OCI-M1 (cell line): ENCODE data around the gene SLC28A3.

Experiments used
- DNase-seq: peaks from one replicate; lab custom pipeline; 2025; lab: John Stamatoyannopoulos, UW

The SLC28A3 gene

DNA sequence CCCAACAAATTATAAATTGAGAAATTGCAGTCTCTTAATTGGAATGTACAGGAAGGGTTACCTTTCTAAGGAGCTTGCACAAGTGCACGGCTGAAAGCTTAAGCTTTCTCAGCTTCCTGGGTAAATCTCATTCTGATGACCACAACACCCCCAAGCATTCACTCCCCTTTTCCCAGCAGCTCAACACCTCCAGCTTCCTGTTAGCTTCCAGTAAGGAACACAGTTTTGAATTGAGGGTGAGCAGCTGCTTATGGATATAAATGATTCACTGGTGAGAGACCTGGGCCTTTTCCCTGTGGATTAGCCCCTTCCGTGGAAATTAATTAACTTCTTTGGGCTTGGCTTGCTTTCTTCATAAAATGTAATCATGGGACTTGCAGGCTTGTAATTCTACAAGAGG lies 101.2 kb downstream of the SLC28A3 start:
- no peak for DNase-seq

DNA sequence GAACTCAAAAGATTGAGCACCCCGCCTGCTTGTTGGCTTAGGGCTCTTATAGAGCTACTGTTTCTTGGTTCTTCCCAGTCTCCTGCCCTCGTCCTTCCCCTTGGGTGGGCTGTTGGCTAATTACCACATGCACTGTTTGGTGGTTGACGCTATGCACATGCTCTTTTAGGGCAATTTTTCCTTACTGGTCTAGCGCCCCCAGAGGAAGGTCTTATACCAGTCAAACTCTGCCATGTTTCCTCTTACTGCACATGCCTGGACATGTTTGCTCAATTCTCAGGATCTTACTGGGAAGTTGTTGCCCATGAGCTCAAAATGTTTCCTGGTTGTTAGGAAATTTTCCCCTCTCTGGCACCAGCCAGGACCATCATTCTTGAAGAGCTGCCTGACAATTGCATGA lies 101.9 kb downstream of the SLC28A3 start:
- DNase-seq, result peak; percentile 50

DNA sequence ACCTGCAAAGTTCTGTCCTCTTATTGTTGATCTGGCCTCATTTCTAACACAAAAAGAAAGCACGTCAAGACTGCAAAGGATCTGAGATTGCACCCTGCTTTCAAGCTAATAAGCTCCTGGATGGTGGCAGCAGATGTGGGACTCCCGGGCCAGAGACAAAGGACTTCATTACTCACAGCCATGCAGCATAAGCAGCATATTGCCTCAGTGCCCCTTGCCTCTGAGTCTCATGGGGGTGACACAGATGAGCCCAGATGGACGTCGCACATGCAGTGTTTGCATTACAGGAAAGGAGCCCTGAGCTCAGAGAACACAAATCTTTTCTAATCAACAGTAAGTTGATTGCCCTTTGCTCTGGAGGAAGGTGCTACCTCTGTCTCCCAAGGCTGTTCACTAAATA lies 105.0 kb downstream of the SLC28A3 start:
- DNase-seq, result no peak

DNA sequence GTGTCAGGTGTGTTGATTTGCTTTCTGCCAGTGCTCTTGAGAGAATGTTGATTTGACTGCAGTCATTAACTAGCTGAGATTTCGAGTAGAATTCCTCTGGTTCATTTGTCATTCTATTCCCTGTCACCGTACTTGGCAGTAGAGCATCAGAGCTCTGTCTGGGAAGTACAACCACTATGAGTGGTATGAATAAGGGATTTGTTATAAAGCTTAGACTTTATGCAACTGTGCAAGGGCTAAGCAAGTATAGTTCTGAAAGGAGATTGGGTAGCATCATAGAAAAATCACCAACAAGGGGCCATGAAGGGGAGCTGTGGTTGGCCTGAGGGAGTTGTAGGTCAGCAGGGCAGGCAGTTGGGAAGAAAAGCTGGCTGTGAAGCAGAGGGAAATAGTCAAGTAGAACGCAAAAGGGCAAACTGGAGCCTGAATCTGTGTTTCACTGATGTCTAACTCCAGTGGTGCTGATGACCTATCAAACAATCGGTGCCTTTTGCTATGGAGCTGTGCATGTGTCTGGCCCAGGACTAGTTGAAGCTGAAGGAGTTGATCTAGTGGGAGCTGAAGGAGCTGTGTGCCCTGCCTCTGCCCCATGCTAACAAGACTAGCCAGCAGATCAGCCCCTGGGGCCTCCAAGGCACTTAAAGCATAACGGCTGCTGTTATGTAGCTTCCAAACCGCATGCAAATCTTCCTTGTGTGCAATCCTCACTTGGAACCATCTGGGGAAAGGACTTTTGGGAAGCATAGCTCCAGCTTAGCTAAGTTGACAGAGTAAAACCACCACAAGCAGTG lies 110.0 kb downstream of the SLC28A3 start:
- no peak for DNase-seq

DNA sequence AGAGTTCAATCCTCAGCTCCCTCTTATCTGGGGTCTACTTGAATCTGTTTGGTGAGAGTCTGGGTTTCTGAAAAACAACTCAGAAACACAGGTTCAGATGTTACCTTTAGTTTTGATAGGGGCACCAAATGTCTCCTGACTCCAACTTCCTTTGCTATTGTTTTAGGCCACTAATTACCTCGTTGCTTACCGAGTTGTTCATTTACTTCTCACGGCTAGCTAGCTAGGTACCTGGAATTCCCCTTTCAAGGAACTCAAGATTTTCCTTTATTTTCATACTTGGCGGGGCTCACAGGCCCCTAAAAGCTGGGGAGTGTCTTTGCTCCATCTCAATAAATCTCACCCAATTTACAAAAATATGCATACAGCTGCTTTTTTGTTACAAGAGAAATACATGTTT lies 111.4 kb downstream of the SLC28A3 start:
- DNase-seq, result no peak

- DNase-seq, result no peak
Measured at GRCh38 chr9:84228130-84228720, 112.3 kb downstream of the SLC28A3 start.

GRCh38 chr9:84226126-84226525 lies 114.4 kb downstream of the SLC28A3 start:
- no peak for DNase-seq
